Left lung (tissue), 10 donors: ENCODE results near the gene NCK2. TPM values are rescaled to one million over a fixed set of nuclear protein-coding genes. Genes with fewer than 3 reads are reported as not detected.

Experiments
- ATAC-seq: fragments of 200-7000 bp; cut with Tn5 transposase; one replicate; pipeline ENCODE4 v1.9.1; 2020; ENCODE audit warnings: moderate library complexity
- DNase-seq, 4 donors: peaks; one replicate each; pipeline ENCODE4 v3.0.0-alpha.2; 2013 to 2020
- H3K27ac ChIP-seq, 2 donors: fragments of 200-600 bp; sonication (generic) in 1 of 2; one replicate each; pipeline versions ENCODE4 v1.5.0 to v1.8.0; 2020 to 2021
- H3K27me3 ChIP-seq, 2 donors: fragments of 200-600 bp; sonication (generic) in 1 of 2; one replicate each; pipeline versions ENCODE4 v1.5.0 to v1.8.0; 2020 to 2021
- H3K36me3 ChIP-seq, 2 donors: fragments of 200-600 bp; sonication (generic) in 1 of 2; one replicate each; pipeline versions ENCODE4 v1.5.0 to v1.8.0; 2020 to 2021
- H3K4me1 ChIP-seq, 2 donors: fragments of 200-600 bp; one replicate each; pipeline ENCODE4 v1.8.0; 2021
- H3K4me3 ChIP-seq, 2 donors: fragments of 200-600 bp; sonication (generic) in 1 of 2; one replicate each; pipeline versions ENCODE4 v1.5.0 to v1.8.0; 2020 to 2021; ENCODE audit warnings: mild to moderate bottlenecking in 1 of 2
- H3K9me3 ChIP-seq, 2 donors: fragments of 200-600 bp; sonication (generic) in 1 of 2; one replicate each; pipeline versions ENCODE4 v1.5.0 to v1.8.0; 2020 to 2021
- intact Hi-C, 2 donors: fragments of 100-400 bp; cut with DNase I; formaldehyde crosslinking; loops; one replicate each; pipeline versions ENCODE4 v1.11.2 to v1.14.2; 2022
- polyA plus RNA-seq, 6 donors: library from polyadenylated mRNA; unstranded; fragments of 120-200 nt; gene quantifications; one replicate each; pipeline ENCODE4 v1.2.1, GENCODE V29; 2013; ENCODE audit not compliant: insufficient read length in 6 of 6
- total RNA-seq, 2 donors: library from RNA; stranded (reverse); fragmentation: NEBNext Ultra II Directional; extraction: Animal tissue kit (Norgen Biotek cat#: 25700); gene quantifications; one replicate each; pipeline ENCODE4 v1.2.1, GENCODE V29; 2021
- TF ChIP-seq, protein P1 (sequence below), 2 donors: fragments of 200-600 bp; sonication (generic) in 1 of 2; IDR thresholded peaks; one replicate each; pipeline versions ENCODE4 v1.5.0 to v1.8.0; 2021; ENCODE audit warnings: antibody characterized with exemption in 2 of 2
- donor health status: DM: no; HTN: yes; CAD: no.
- donor health status: DM: no; HTN: no; CAD: no.

NCK2 gene
- total and polyA plus RNA-seq, 8 donors, result 37.6 to 88.5 (median 71.7) TPM

GRCh38 chr2:105725388-105725787 is 19.3 kb upstream of the NCK2 start:
- intact Hi-C loops, result no loop called here
- no peak for DNase-seq
- peaks cover 0 to 9% of the 10 kb centered on the region in 2 donors for H3K9me3 ChIP-seq
- H3K4me1 ChIP-seq, result no peaks in the 10 kb centered on the region
- TF ChIP-seq, protein P1, sequence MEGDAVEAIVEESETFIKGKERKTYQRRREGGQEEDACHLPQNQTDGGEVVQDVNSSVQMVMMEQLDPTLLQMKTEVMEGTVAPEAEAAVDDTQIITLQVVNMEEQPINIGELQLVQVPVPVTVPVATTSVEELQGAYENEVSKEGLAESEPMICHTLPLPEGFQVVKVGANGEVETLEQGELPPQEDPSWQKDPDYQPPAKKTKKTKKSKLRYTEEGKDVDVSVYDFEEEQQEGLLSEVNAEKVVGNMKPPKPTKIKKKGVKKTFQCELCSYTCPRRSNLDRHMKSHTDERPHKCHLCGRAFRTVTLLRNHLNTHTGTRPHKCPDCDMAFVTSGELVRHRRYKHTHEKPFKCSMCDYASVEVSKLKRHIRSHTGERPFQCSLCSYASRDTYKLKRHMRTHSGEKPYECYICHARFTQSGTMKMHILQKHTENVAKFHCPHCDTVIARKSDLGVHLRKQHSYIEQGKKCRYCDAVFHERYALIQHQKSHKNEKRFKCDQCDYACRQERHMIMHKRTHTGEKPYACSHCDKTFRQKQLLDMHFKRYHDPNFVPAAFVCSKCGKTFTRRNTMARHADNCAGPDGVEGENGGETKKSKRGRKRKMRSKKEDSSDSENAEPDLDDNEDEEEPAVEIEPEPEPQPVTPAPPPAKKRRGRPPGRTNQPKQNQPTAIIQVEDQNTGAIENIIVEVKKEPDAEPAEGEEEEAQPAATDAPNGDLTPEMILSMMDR (IDR thresholded peaks at IDR 0.05), result no peak
- H3K4me3 ChIP-seq, result no peak overlapping the region
- H3K27me3 ChIP-seq, result no peaks in the 10 kb centered on the region
- no peaks in the 10 kb centered on the region for H3K36me3 ChIP-seq
- no peak for ATAC-seq
- no peak overlapping the region for H3K27ac ChIP-seq

GRCh38 chr2:105730170-105730569 is 14.5 kb upstream of the NCK2 start:
- DNase-seq, result no peak
- intact Hi-C loops, result no loop called here
- no peak for ATAC-seq

DNA sequence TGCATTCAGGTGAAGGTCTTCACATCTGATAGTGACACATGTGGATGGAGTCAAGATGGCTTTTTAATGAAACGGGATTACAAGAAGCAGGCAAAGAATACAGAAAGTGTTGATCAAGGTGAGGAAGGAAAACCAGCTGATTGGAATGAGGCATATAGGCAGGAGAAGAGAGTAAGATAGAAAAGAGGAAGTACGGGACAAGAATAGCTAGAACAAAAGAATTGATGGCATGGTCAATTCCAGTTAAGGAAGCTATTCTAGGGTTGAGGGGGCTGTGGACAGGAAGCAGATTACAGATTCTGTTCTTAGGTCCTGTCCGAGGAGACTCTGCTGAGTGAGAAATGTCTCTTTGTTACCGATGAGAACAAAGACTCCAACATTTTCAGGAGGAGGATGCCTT is 13.2 kb upstream of the NCK2 start:
- no peaks in the 10 kb centered on the region for H3K27me3 ChIP-seq
- intact Hi-C loops, result no loop called here
- no peak for ATAC-seq
- no peak for DNase-seq
- H3K9me3 ChIP-seq, result peaks cover 0 to 9% of the 10 kb centered on the region in 2 donors
- TF ChIP-seq, protein P1 (IDR thresholded peaks at IDR 0.05), result no peak
- no peaks in the 10 kb centered on the region for H3K4me1 ChIP-seq
- no peak overlapping the region for H3K4me3 ChIP-seq
- H3K36me3 ChIP-seq, result no peaks in the 10 kb centered on the region
- H3K27ac ChIP-seq, result no peak overlapping the region

More at GRCh38 chr2:105730170-105730569, 14.5 kb upstream of the NCK2 start:
- TF ChIP-seq, protein P1 (IDR thresholded peaks at IDR 0.05), result no peak
- Histone ChIP-seq H3K9me3 (peaks cover 0 to 9% of the 10 kb centered on the region in 2 donors), H3K27me3 (no peaks in the 10 kb centered on the region), H3K4me3 (no peak overlapping the region), H3K27ac (no peak overlapping the region), H3K36me3 (no peaks in the 10 kb centered on the region), H3K4me1 (no peaks in the 10 kb centered on the region)

DNA sequence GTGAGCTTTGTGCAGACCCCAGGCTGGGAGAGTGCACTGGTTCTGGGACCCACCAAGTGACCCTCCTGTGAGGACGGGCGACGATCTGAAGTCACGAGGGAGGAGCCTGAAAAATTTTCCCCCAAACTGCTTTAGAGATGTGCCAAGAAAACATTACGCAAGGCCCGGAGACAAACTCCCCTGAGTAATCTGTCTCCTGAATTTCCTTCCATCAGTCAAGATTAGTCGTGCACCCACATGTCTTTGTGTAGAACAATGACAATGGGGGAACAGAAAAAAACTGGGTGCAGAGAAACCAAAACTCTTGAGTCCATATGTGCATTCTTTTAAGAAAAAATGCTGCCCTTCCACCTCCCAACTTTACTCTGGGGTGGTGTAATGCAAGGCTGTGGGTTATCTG is 12.6 kb upstream of the NCK2 start:
- no peak overlapping the region for H3K4me3 ChIP-seq
- no peak for DNase-seq
- ATAC-seq, result no peak
- no peak overlapping the region for H3K27ac ChIP-seq
- H3K36me3 ChIP-seq, result no peaks in the 10 kb centered on the region
- no peaks in the 10 kb centered on the region for H3K27me3 ChIP-seq
- H3K4me1 ChIP-seq, result no peaks in the 10 kb centered on the region
- H3K9me3 ChIP-seq, result peaks cover 0 to 7% of the 10 kb centered on the region in 2 donors
- TF ChIP-seq, protein P1 (IDR thresholded peaks at IDR 0.05), result no peak
- intact Hi-C loops, result no loop called here

GRCh38 chr2:105732955-105733607 is 11.6 kb upstream of the NCK2 start:
- Histone ChIP-seq H3K4me1 (no peaks in the 10 kb centered on the region), H3K4me3 (no peak overlapping the region), H3K27ac (no peak overlapping the region), H3K9me3 (no peaks in the 10 kb centered on the region), H3K36me3 (no peaks in the 10 kb centered on the region), H3K27me3 (no peaks in the 10 kb centered on the region)
- intact Hi-C loops, result no loop called here
- no peak for ATAC-seq
- DNase-seq, result no peak
- TF ChIP-seq, protein P1 (IDR thresholded peaks at IDR 0.05), result no peak
